Transverse colon (tissue), 4 donors: Measurements from ENCODE around the gene CD48.

ENCODE experiments used
- EP300 ChIP-seq: sonication (generic); formaldehyde crosslinking; IDR thresholded peaks from one replicate; pipeline ENCODE4 v1.6.1; 2017; ENCODE audit warnings: antibody characterized with exemption, low read depth
- POLR2A ChIP-seq: fragments of 450-650 bp; IDR thresholded peaks from one replicate; pipeline ENCODE4 v1.6.1; 2016; ENCODE audit warnings: antibody characterized with exemption, mild to moderate bottlenecking, moderate library complexity
- POLR2AphosphoS5 ChIP-seq, 3 donors: sonication (generic); formaldehyde crosslinking; IDR thresholded peaks; one replicate each; pipeline ENCODE4 v1.6.1; 2016; ENCODE audit warnings: antibody characterized with exemption in 3 of 3
- TF ChIP-seq, protein P1 (sequence below), 5 experiments: fragments of 200-600 bp in 3 of 5; fragments of 450-650 bp in 2 of 5; sonication (generic) in 3 of 5; IDR thresholded peaks; 1 replicate in 2 of 5; 2 replicates in 3 of 5; pipeline ENCODE4 v1.5.1; 2016 to 2017; ENCODE audit warnings: antibody characterized with exemption in 5 of 5, inconsistent platforms in 3 of 5, mild to moderate bottlenecking in 2 of 5, moderate library complexity in 1 of 5

DNA sequence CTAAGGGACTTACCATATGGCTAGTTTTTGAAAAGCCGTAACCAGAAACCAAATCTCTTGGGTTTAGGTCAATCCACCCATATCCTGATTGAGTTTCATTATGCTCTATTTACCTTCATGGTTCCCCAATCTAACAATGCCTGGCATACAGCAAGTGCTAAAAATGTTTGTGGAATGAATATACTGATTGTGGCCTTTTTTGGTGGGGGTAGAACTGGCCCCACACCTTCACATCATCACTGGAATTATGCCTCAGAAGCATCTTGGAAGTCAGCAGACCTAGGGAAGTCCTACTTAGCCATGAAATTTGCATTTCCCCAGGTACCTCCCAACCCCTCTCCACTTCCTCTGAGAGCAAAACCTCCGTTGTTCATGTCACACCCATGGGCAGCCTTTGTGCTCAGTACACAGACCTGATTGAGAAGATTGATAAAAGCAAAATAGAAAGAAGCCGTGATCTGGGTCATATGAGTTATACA, 47.0 kb downstream of the CD48 start:
- TF ChIP-seq, protein P1, sequence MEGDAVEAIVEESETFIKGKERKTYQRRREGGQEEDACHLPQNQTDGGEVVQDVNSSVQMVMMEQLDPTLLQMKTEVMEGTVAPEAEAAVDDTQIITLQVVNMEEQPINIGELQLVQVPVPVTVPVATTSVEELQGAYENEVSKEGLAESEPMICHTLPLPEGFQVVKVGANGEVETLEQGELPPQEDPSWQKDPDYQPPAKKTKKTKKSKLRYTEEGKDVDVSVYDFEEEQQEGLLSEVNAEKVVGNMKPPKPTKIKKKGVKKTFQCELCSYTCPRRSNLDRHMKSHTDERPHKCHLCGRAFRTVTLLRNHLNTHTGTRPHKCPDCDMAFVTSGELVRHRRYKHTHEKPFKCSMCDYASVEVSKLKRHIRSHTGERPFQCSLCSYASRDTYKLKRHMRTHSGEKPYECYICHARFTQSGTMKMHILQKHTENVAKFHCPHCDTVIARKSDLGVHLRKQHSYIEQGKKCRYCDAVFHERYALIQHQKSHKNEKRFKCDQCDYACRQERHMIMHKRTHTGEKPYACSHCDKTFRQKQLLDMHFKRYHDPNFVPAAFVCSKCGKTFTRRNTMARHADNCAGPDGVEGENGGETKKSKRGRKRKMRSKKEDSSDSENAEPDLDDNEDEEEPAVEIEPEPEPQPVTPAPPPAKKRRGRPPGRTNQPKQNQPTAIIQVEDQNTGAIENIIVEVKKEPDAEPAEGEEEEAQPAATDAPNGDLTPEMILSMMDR (IDR thresholded peaks at IDR 0.05) = no peak
- no peak for TF ChIP-seq POLR2A
- no peak for TF ChIP-seq EP300
- no peak for TF ChIP-seq POLR2AphosphoS5 (IDR thresholded peaks at IDR 0.05)
